HG02970 (cell line): Measurements from ENCODE around the gene CLDN14.

Experiments used
- ATAC-seq: cut with Tn5 transposase; IDR thresholded peaks from one replicate; pipeline ENCODE4 v1.9.1; 2021; ENCODE audit warnings: mild to moderate bottlenecking, moderate library complexity, moderate number of reproducible peaks; ENCODE audit not compliant: unreplicated experiment, low FRiP score

CLDN14 gene

DNA sequence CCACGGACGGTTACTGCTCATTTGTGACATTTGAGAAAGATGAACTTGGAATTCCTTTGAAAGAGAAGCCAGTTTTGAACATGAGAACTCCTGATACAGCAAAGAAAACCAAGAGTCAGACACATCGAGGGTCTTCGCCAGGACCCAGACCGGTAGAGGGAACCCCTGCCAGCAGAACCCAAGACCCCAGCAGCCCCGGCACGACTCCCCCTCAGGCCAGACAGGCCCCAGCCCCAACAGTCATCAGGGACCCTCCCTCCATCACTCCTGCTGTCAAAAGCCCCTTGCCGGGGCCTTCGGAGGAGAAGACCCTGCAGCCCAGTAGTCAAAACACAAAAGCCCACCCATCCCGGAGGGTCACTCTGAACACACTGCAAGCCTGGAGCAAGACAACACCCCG lies 67.0 kb downstream of the CLDN14 start:
- no peak for ATAC-seq

- no peak for ATAC-seq
Measured at GRCh38 chr21:36411301-36411700, 68.6 kb downstream of the CLDN14 start.
